BLaER1 (cell line): Measurements from ENCODE around the gene CEACAM16.
"Not testable (repeated sequence)": the region's sequence is repeated elsewhere in the genome, so short reads cannot be mapped to it uniquely, and the experiment has no call there.

Experiments
- H3K27ac ChIP-seq: shearing (Covaris generic); formaldehyde crosslinking; 2 replicates; pipeline ENCODE4 v1.8.1; 2022
- H3K27me3 ChIP-seq: shearing (Covaris generic); formaldehyde crosslinking; 2 replicates; pipeline ENCODE4 v1.8.1; 2022
- H3K36me3 ChIP-seq: shearing (Covaris generic); formaldehyde crosslinking; 2 replicates; pipeline ENCODE4 v1.8.1; 2022
- H3K4me1 ChIP-seq: shearing (Covaris generic); formaldehyde crosslinking; 2 replicates; pipeline ENCODE4 v1.8.1; 2022
- H3K4me2 ChIP-seq: shearing (Covaris generic); formaldehyde crosslinking; 2 replicates; pipeline ENCODE4 v1.8.1; 2022
- H3K4me3 ChIP-seq: shearing (Covaris generic); formaldehyde crosslinking; 2 replicates; pipeline ENCODE4 v1.8.1; 2022
- H3K9ac ChIP-seq: shearing (Covaris generic); formaldehyde crosslinking; 2 replicates; pipeline ENCODE4 v1.8.1; 2022
- H3K9me3 ChIP-seq: shearing (Covaris generic); formaldehyde crosslinking; 2 replicates; pipeline ENCODE4 v1.8.1; 2022
- H4K20me1 ChIP-seq: shearing (Covaris generic); formaldehyde crosslinking; 2 replicates; pipeline ENCODE4 v1.8.1; 2022
- Cebpa-rat ChIP-seq: shearing (Covaris generic); IDR thresholded peaks from 2 replicates; pipeline ENCODE4 v1.8.1; 2022

CEACAM16 gene

GRCh38 chr19:44710483-44710882 is 11.5 kb downstream of the CEACAM16 start:
- H3K9me3 ChIP-seq = peaks cover 13% of the 10 kb centered on the region
- no peaks in the 10 kb centered on the region for H4K20me1 ChIP-seq
- no peaks in the 10 kb centered on the region for H3K36me3 ChIP-seq
- H3K4me2 ChIP-seq = peak overlapping the region; percentile 58
- no peaks in the 10 kb centered on the region for H3K27me3 ChIP-seq
- no peak overlapping the region for H3K9ac ChIP-seq
- no peak for TF ChIP-seq Cebpa-rat
- H3K4me1 ChIP-seq = peaks cover 12% of the 10 kb centered on the region
- peak overlapping the region; percentile 61 for H3K27ac ChIP-seq
- no peak overlapping the region for H3K4me3 ChIP-seq

GRCh38 chr19:44712864-44713515 is 14.0 kb downstream of the CEACAM16 start:
- Histone ChIP-seq H3K27me3 (no peaks in the 10 kb centered on the region), H3K4me2 (no peak overlapping the region), H3K4me1 (peaks cover 12% of the 10 kb centered on the region), H3K4me3 (no peak overlapping the region), H4K20me1 (no peaks in the 10 kb centered on the region), H3K27ac (no peak overlapping the region), H3K9ac (no peak overlapping the region), H3K9me3 (peaks cover 18% of the 10 kb centered on the region), H3K36me3 (no peaks in the 10 kb centered on the region)
- 0 out of 2 replicates have a peak, but pooled peaks have one; percentile 20 for TF ChIP-seq Cebpa-rat

- H3K4me2 ChIP-seq = no peak overlapping the region
- H3K9ac ChIP-seq = no peak overlapping the region
- H3K27ac ChIP-seq = no peak overlapping the region
- H4K20me1 ChIP-seq = no peaks in the 10 kb centered on the region
- H3K36me3 ChIP-seq = no peaks in the 10 kb centered on the region
- peaks cover 18% of the 10 kb centered on the region for H3K9me3 ChIP-seq
- H3K27me3 ChIP-seq = no peaks in the 10 kb centered on the region
- H3K4me3 ChIP-seq = no peak overlapping the region
- TF ChIP-seq Cebpa-rat = no peak
- peaks cover 19% of the 10 kb centered on the region for H3K4me1 ChIP-seq
Observed at GRCh38 chr19:44714597-44715169, 15.7 kb downstream of the CEACAM16 start.

- H3K9ac ChIP-seq = no peak overlapping the region
Observed at GRCh38 chr19:44717603-44718002, 18.7 kb downstream of the CEACAM16 start.

GRCh38 chr19:44718441-44719261 is 19.7 kb downstream of the CEACAM16 start:
- Histone ChIP-seq H3K4me2 (no peak overlapping the region), H4K20me1 (no peaks in the 10 kb centered on the region), H3K9ac (no peak overlapping the region), H3K36me3 (no peaks in the 10 kb centered on the region), H3K4me1 (peaks cover 35% of the 10 kb centered on the region), H3K4me3 (no peak overlapping the region), H3K27me3 (no peaks in the 10 kb centered on the region), H3K9me3 (peaks cover 18% of the 10 kb centered on the region), H3K27ac (no peak overlapping the region)
- TF ChIP-seq Cebpa-rat = no peak

More at GRCh38 chr19:44717603-44718002, 18.7 kb downstream of the CEACAM16 start:
- Histone ChIP-seq H3K4me2 (no peak overlapping the region), H3K27me3 (no peaks in the 10 kb centered on the region), H3K9me3 (peaks cover 18% of the 10 kb centered on the region), H3K4me3 (no peak overlapping the region), H4K20me1 (no peaks in the 10 kb centered on the region), H3K36me3 (no peaks in the 10 kb centered on the region), H3K27ac (no peak overlapping the region), H3K4me1 (peaks cover 25% of the 10 kb centered on the region)
- TF ChIP-seq Cebpa-rat = no peak

GRCh38 chr19:44719262-44719701 is 20.3 kb downstream of the CEACAM16 start:
- H3K27ac ChIP-seq = no peak overlapping the region

GRCh38 chr19:44720396-44720795 is 21.4 kb downstream of the CEACAM16 start:
- H3K27ac ChIP-seq, H3K9me3 ChIP-seq, H3K9ac ChIP-seq, H3K4me2 ChIP-seq, H3K36me3 ChIP-seq, H3K4me3 ChIP-seq, H3K27me3 ChIP-seq, H4K20me1 ChIP-seq: not testable (repeated sequence)
- H3K4me1 ChIP-seq = peaks cover 51% of the 10 kb centered on the region

More at GRCh38 chr19:44719262-44719701, 20.3 kb downstream of the CEACAM16 start:
- H3K9ac ChIP-seq = no peak overlapping the region
- H3K4me1 ChIP-seq = peaks cover 42% of the 10 kb centered on the region
- no peak for TF ChIP-seq Cebpa-rat
- no peaks in the 10 kb centered on the region for H4K20me1 ChIP-seq
- no peak overlapping the region for H3K4me3 ChIP-seq
- H3K27me3 ChIP-seq = no peaks in the 10 kb centered on the region
- H3K4me2 ChIP-seq = no peak overlapping the region
- no peaks in the 10 kb centered on the region for H3K36me3 ChIP-seq
- peaks cover 17% of the 10 kb centered on the region for H3K9me3 ChIP-seq

GRCh38 chr19:44720945-44721344 is 22.0 kb downstream of the CEACAM16 start:
- H3K4me2 ChIP-seq = 0 out of 2 replicates have a peak overlapping the region, but pooled peaks have one; percentile 84
- H3K9ac ChIP-seq = no peak overlapping the region
- H4K20me1 ChIP-seq = no peaks in the 10 kb centered on the region
- H3K9me3 ChIP-seq = peaks cover under 1% of the 10 kb centered on the region; the same call in 1 of the 2 replicates
- no peaks in the 10 kb centered on the region for H3K27me3 ChIP-seq
- no peak overlapping the region for H3K27ac ChIP-seq
- no peak overlapping the region for H3K4me3 ChIP-seq
- peaks cover 57% of the 10 kb centered on the region for H3K4me1 ChIP-seq
- H3K36me3 ChIP-seq = no peaks in the 10 kb centered on the region
- no peak for TF ChIP-seq Cebpa-rat

GRCh38 chr19:44721369-44721768 is 22.4 kb downstream of the CEACAM16 start:
- H3K9ac ChIP-seq = peak overlapping the region; percentile 52; the same call in 1 of the 2 replicates
- not testable (repeated sequence) for H3K4me3 ChIP-seq, H3K27me3 ChIP-seq, H3K36me3 ChIP-seq, H3K9me3 ChIP-seq, H4K20me1 ChIP-seq, H3K27ac ChIP-seq
- H3K4me2 ChIP-seq = peak overlapping the region; percentile 84
- H3K4me1 ChIP-seq = peaks cover 61% of the 10 kb centered on the region
